T-cell (primary cell): ENCODE data around the gene ZNF785. TPM values are rescaled to one million over a fixed set of nuclear protein-coding genes. Genes with fewer than 3 reads are reported as not detected.

Experiments used
- ATAC-seq, 4 experiments: fragments of 200-7000 bp in 3 of 4; fragments of 150-1000 bp in 1 of 4; cut with Tn5 transposase; replicated peaks in 1 of 4; 1 replicate in 3 of 4; 2 replicates in 1 of 4; pipeline ENCODE4 v1.10.0; 2021; ENCODE audit warnings: moderate library complexity in 3 of 4, mild to moderate bottlenecking in 2 of 4, moderate number of reproducible peaks in 1 of 4
- CTCF ChIA-PET, 2 donors: fragments of 300-600 bp; sonication (Branson Sonifier 250); formaldehyde crosslinking; loops; one replicate each; lab custom pipeline; 2022; ENCODE audit warnings: antibody characterized with exemption in 2 of 2; lab: Charles Lee
- POLR2A ChIA-PET, 2 donors: fragments of 300-600 bp; sonication (Branson Sonifier 250); formaldehyde crosslinking; loops; one replicate each; lab custom pipeline; 2022; ENCODE audit warnings: antibody characterized with exemption in 2 of 2; lab: Charles Lee
- DNase-seq, 35 experiments: peaks; one replicate each; pipeline versions ENCODE4 v3.0.0 to v3.0.0-alpha.2; 2013 to 2023
- H3K27ac ChIP-seq: one replicate; pipeline ENCODE4 v1.5.1; 2013; ENCODE audit warnings: low read length
- H3K27me3 ChIP-seq, 2 experiments: replicated peaks in 1 of 2; 1 replicate in 1 of 2; 2 replicates in 1 of 2; pipeline versions ENCODE4 v1.6.1 to v1.7.0; 2013; ENCODE audit warnings: low read length in 1 of 2, mixed read lengths in 1 of 2; ENCODE audit not compliant: control insufficient read depth in 2 of 2, insufficient read depth in 2 of 2; ENCODE audit errors: extremely low read depth in 1 of 2
- H3K36me3 ChIP-seq, 2 donors: 1 replicate in 1 of 2; 2 replicates in 1 of 2; pipeline versions ENCODE4 v1.6.1 to v1.7.0; 2013; ENCODE audit warnings: low read length in 1 of 2; ENCODE audit not compliant: control insufficient read depth in 2 of 2, insufficient read depth in 1 of 2; ENCODE audit errors: extremely low read depth in 1 of 2
- H3K4me1 ChIP-seq, 2 experiments: 1 replicate in 1 of 2; 2 replicates in 1 of 2; pipeline versions ENCODE4 v1.6.1 to v1.7.0; 2013; ENCODE audit warnings: low read length in 2 of 2, mixed read lengths in 1 of 2; ENCODE audit not compliant: insufficient read depth in 2 of 2, control insufficient read depth in 1 of 2; ENCODE audit errors: extremely low read depth in 1 of 2
- H3K4me3 ChIP-seq, 2 donors: 1 replicate in 1 of 2; 2 replicates in 1 of 2; pipeline versions ENCODE4 v1.5.1 to v1.7.0; 2013; ENCODE audit warnings: mild to moderate bottlenecking in 2 of 2, low read length in 1 of 2, moderate library complexity in 1 of 2; ENCODE audit not compliant: control insufficient read depth in 1 of 2; ENCODE audit errors: extremely low read depth in 1 of 2
- H3K9me3 ChIP-seq: 2 replicates; pipeline ENCODE4 v1.7.0; 2013
- H3K27ac Mint-ChIP-seq, 2 donors: one replicate each; pipeline ENCODE4 v1.8.0; 2020 to 2021; ENCODE audit warnings: mild to moderate bottlenecking in 2 of 2, mixed read lengths in 2 of 2
- H3K27me3 Mint-ChIP-seq, 2 donors: one replicate each; pipeline ENCODE4 v1.8.0; 2021 to 2022; ENCODE audit warnings: mixed read lengths in 2 of 2
- H3K36me3 Mint-ChIP-seq: one replicate; pipeline ENCODE4 v1.8.0; 2021; ENCODE audit warnings: mixed read lengths
- H3K4me1 Mint-ChIP-seq, 3 donors: one replicate each; pipeline ENCODE4 v1.8.0; 2020 to 2022; ENCODE audit warnings: mixed read lengths in 3 of 3, mild to moderate bottlenecking in 1 of 3
- H3K4me3 Mint-ChIP-seq, 3 donors: one replicate each; pipeline ENCODE4 v1.8.0; 2020 to 2022; ENCODE audit warnings: mild to moderate bottlenecking in 3 of 3, mixed read lengths in 3 of 3, moderate library complexity in 3 of 3
- H3K9me3 Mint-ChIP-seq, 3 donors: one replicate each; pipeline ENCODE4 v1.8.0; 2020 to 2022; ENCODE audit warnings: mixed read lengths in 3 of 3
- WGBS: methylation state at CpG from one replicate; pipeline ENCODE4 v1.1.5; 2013; ENCODE audit warnings: missing lambda C conversion rate; ENCODE audit not compliant: insufficient coverage; 5-methylcytosine and 5-hydroxymethylcytosine counted together
- total RNA-seq, 35 experiments: library from RNA in 6 of 35; stranded (reverse) in 6 of 35; fragments of 120-200 nt in 1 of 35; gene quantifications; one replicate each; pipeline versions ENCODE4 v1.2.1 to v1.2.4 and lab custom pipeline; 2013 to 2026

Gene ZNF785
- total RNA-seq, 5 donors from 2014 or later (not counting 1 experiment from before 2014, with no cell fraction given), result 11.7 to 30.9 (median 26.6) TPM

GRCh38 chr16:30615358-30616091, 30.0 kb upstream of the ZNF785 start:
- POLR2A ChIA-PET, result interaction anchor here in 1 of 2 donors (0.6 kb wide), 2 partner anchors 26 to 54 kb away, joined by 3 read pairs; no protein-coding TSS in a partner anchor
- ATAC-seq, result peak; percentile 63 to 74 (median 64)

GRCh38 chr16:30609926-30610839, 24.7 kb upstream of the ZNF785 start, which contains the start of gene ZNF689:
Gene ZNF689, minus strand, starts transcription at chr16:30610389. Its CDS starts 348 bp downstream, at chr16:30610041.
- WGBS, result under 1% methylated on average over 58 of the region's 63 CpGs
- POLR2A ChIA-PET, result interaction anchor here in 1 of 2 donors (1.2 kb wide), 1 partner anchor 38 kb away, joined by 6 read pairs; the partner anchor contains the start of gene ZNF688
- peak within 1 kb of the TSS; percentile 71 to 89 for H3K4me3 ChIP-seq
- ATAC-seq, result peak; percentile 85 to 91 (median 86)
- CTCF ChIA-PET, result interaction anchor here in 1 of 2 donors (0.5 to 1.4 kb wide), 9 partner anchors 10 to 180 kb away, joined by 3 to 7 read pairs (median 3); partner anchors contain the start of genes DCTPP1 and PRR14
- H3K9me3 ChIP-seq, result no peaks in the 10 kb centered on the region
- Mint-ChIP-seq H3K4me3 (peak within 1 kb of the TSS; percentile 85 to 94 (median 92)), H3K36me3 (peaks cover 8% of the 10 kb centered on the region), H3K9me3 (no peaks in the 10 kb centered on the region), H3K27me3 (no peaks in the 10 kb centered on the region), H3K4me1 (peaks cover 17 to 27% (median 21%) of the 10 kb centered on the region in 3 donors), H3K27ac (peak within 1 kb of the TSS; percentile 95 to 98)
- peaks cover 9 to 16% of the 10 kb centered on the region in 2 donors for H3K36me3 ChIP-seq
- H3K4me1 ChIP-seq, result peaks cover 3 to 22% of the 10 kb centered on the region in 2 experiments
- H3K27ac ChIP-seq, result peak within 1 kb of the TSS; percentile 92
- H3K27me3 ChIP-seq, result no peaks in the 10 kb centered on the region
- peak; percentile 76 to 97 (median 91) for DNase-seq

More at GRCh38 chr16:30615358-30616091, 30.0 kb upstream of the ZNF785 start:
- H3K9me3 ChIP-seq, result no peaks in the 10 kb centered on the region
- H3K36me3 Mint-ChIP-seq, result no peaks in the 10 kb centered on the region
- CTCF ChIA-PET, result interaction anchor here (0.6 to 1.5 kb wide), 8 partner anchors 9 to 223 kb away, joined by 3 to 6 read pairs (median 3); partner anchors contain the start of genes DCTPP1 (in 1 of the 2) and ITGAL (in 1 of the 2)
- peaks cover 0 to 1% (median 1%) of the 10 kb centered on the region in 3 donors for H3K4me1 Mint-ChIP-seq
- peaks cover 0 to 2% of the 10 kb centered on the region in 2 experiments for H3K27me3 ChIP-seq
- no peaks in the 10 kb centered on the region for H3K36me3 ChIP-seq
- H3K4me1 ChIP-seq, result peaks cover under 1 to 8% of the 10 kb centered on the region in 2 experiments
- no peak overlapping the region for H3K27ac ChIP-seq
- no peaks in the 10 kb centered on the region for H3K27me3 Mint-ChIP-seq
- peak; percentile 11 to 76 (median 63) for DNase-seq
- H3K4me3 ChIP-seq, result no peak overlapping the region
- WGBS, result 48% methylated on average over 4 of the region's 12 CpGs
- H3K9me3 Mint-ChIP-seq, result no peaks in the 10 kb centered on the region
- no peak overlapping the region for H3K4me3 Mint-ChIP-seq
- no peak overlapping the region for H3K27ac Mint-ChIP-seq

- ATAC-seq (peak; percentile 30 to 70 (median 60)), DNase-seq (peak in 25 of 35 experiments; percentile 1 to 53 (median 30))
- Mint-ChIP-seq H3K9me3 (no peaks in the 10 kb centered on the region), H3K36me3 (peaks cover 15% of the 10 kb centered on the region), H3K27me3 (no peaks in the 10 kb centered on the region), H3K4me1 (peaks cover 17 to 27% (median 21%) of the 10 kb centered on the region in 3 donors), H3K4me3 (peak overlapping the region; percentile 85 to 94 (median 92)), H3K27ac (peak overlapping the region; percentile 81 to 98)
- Histone ChIP-seq H3K4me3 (peak overlapping the region; percentile 71 to 89), H3K4me1 (peaks cover 3 to 21% of the 10 kb centered on the region in 2 experiments), H3K36me3 (peaks cover 9 to 25% of the 10 kb centered on the region in 2 donors), H3K27me3 (no peaks in the 10 kb centered on the region), H3K27ac (peak overlapping the region; percentile 92), H3K9me3 (no peaks in the 10 kb centered on the region)
- WGBS, result 9% methylated on average over 31 of the region's 40 CpGs
- CTCF ChIA-PET, result interaction anchor here in 1 of 2 donors (0.6 to 1.4 kb wide), 5 partner anchors 37 to 179 kb away, joined by 3 to 7 read pairs (median 3); partner anchors contain the start of genes DCTPP1 and PRR14
- POLR2A ChIA-PET, result interaction anchor here in 1 of 2 donors (1.2 kb wide), 1 partner anchor 37 kb away, joined by 6 read pairs; the partner anchor contains the start of gene ZNF688
Observed at GRCh38 chr16:30609002-30609925, 23.8 kb upstream of the ZNF785 start.

GRCh38 chr16:30606004-30606403, 20.5 kb upstream of the ZNF785 start:
- ChIA-PET CTCF (interaction anchor here in 1 of 2 donors (1.1 kb wide), 1 partner anchor 10 kb away, joined by 3 read pairs; no protein-coding TSS in a partner anchor), POLR2A (interaction anchor here in 1 of 2 donors (0.7 kb wide), 1 partner anchor 13 kb away, joined by 6 read pairs; no protein-coding TSS in a partner anchor)
- DNase-seq, result no peak
- Histone ChIP-seq H3K27ac (no peak overlapping the region), H3K27me3 (no peaks in the 10 kb centered on the region), H3K4me3 (no peak overlapping the region), H3K4me1 (peaks cover 3 to 21% of the 10 kb centered on the region in 2 experiments), H3K36me3 (peaks cover 9 to 47% of the 10 kb centered on the region in 2 donors), H3K9me3 (no peaks in the 10 kb centered on the region)
- Mint-ChIP-seq H3K36me3 (peaks cover 24% of the 10 kb centered on the region), H3K27ac (no peak overlapping the region), H3K9me3 (no peaks in the 10 kb centered on the region), H3K4me1 (peaks cover 17 to 27% (median 21%) of the 10 kb centered on the region in 3 donors), H3K4me3 (no peak overlapping the region), H3K27me3 (no peaks in the 10 kb centered on the region)
- no peak for ATAC-seq
- WGBS, result 100% methylated on average over 1 of the region's 3 CpGs

GRCh38 chr16:30605158-30605557, 19.7 kb upstream of the ZNF785 start:
- no peaks in the 10 kb centered on the region for H3K9me3 Mint-ChIP-seq
- peaks cover 0 to 14% of the 10 kb centered on the region in 2 experiments for H3K4me1 ChIP-seq
- ChIA-PET POLR2A (interaction anchor here in 1 of 2 donors (0.7 kb wide), 1 partner anchor 12 kb away, joined by 6 read pairs; no protein-coding TSS in a partner anchor), CTCF (no interaction called here)
- H3K27me3 ChIP-seq, result no peaks in the 10 kb centered on the region
- no peaks in the 10 kb centered on the region for H3K27me3 Mint-ChIP-seq
- DNase-seq (no peak), ATAC-seq (no peak)
- H3K27ac ChIP-seq, result no peak overlapping the region
- no peak overlapping the region for H3K4me3 Mint-ChIP-seq
- H3K36me3 Mint-ChIP-seq, result peaks cover 24% of the 10 kb centered on the region
- no peaks in the 10 kb centered on the region for H3K9me3 ChIP-seq
- peaks cover 12 to 22% (median 21%) of the 10 kb centered on the region in 3 donors for H3K4me1 Mint-ChIP-seq
- H3K36me3 ChIP-seq, result peaks cover 9 to 47% of the 10 kb centered on the region in 2 donors
- no peak overlapping the region for H3K27ac Mint-ChIP-seq
- 99% methylated on average over 11 of the region's 15 CpGs for WGBS
- H3K4me3 ChIP-seq, result no peak overlapping the region
